ENCODE measurements around the gene SHISA9. TPM values are rescaled to one million over a fixed set of nuclear protein-coding genes. Genes with fewer than 3 reads are reported as not detected.

The SHISA9 gene
- total and polyA plus RNA-seq, 2 donors (not counting 1 experiment from before 2014, with no cell fraction given): 0.03 to 0.07 TPM

DNA sequence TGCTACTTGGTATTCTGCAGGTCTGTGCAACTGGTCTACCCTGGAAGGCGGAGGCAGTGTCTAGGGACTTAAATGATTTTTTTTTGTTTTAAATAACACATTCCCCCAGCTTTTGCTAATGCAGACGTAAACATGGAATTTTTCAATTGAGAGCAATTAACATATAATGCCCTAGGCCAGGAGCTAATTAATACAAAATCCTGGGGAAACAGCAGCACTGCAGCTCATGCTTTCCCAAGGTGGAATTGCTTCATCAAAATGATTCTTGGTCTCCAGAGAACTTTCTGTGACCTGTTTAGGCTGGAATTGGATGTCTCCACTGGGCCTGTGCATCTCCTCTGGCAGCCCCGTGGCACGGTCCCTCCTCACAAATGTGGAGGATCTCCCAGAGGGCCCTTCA is 50.6 kb downstream of the SHISA9 start:
- H3K27ac Mint-ChIP-seq: no peak overlapping the region
- H3K27ac ChIP-seq (ENCODE audit: low read length in 2 of 2): no peak overlapping the region
- TF ChIP-seq EZH2 (IDR thresholded peaks at IDR 0.05; ENCODE audit: borderline replicate concordance, insufficient read depth, low read depth, low read length, poor library complexity, severe bottlenecking): no peak
- TF ChIP-seq, protein P1, sequence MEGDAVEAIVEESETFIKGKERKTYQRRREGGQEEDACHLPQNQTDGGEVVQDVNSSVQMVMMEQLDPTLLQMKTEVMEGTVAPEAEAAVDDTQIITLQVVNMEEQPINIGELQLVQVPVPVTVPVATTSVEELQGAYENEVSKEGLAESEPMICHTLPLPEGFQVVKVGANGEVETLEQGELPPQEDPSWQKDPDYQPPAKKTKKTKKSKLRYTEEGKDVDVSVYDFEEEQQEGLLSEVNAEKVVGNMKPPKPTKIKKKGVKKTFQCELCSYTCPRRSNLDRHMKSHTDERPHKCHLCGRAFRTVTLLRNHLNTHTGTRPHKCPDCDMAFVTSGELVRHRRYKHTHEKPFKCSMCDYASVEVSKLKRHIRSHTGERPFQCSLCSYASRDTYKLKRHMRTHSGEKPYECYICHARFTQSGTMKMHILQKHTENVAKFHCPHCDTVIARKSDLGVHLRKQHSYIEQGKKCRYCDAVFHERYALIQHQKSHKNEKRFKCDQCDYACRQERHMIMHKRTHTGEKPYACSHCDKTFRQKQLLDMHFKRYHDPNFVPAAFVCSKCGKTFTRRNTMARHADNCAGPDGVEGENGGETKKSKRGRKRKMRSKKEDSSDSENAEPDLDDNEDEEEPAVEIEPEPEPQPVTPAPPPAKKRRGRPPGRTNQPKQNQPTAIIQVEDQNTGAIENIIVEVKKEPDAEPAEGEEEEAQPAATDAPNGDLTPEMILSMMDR (IDR thresholded peaks at IDR 0.05): no peak
- no peak overlapping the region for H2AFZ ChIP-seq (ENCODE audit: insufficient read depth, low read depth, low read length, poor library complexity, severe bottlenecking)
- DNase-seq (no peak), ATAC-seq (ENCODE audit: low read depth) (no peak)
- H3K4me3 ChIP-seq (ENCODE audit: control extremely low read depth in 1 of 5, extremely low read depth in 1 of 5, insufficient read depth in 1 of 5, low read depth in 2 of 5, low read length in 4 of 5): no peak overlapping the region
- H3K9me3 Mint-ChIP-seq (ENCODE audit: insufficient read depth): peaks cover 7% of the 10 kb centered on the region
- no peak overlapping the region for H3K9ac ChIP-seq (ENCODE audit: low read length)
- H3K4me3 Mint-ChIP-seq: no peak overlapping the region
- H3K4me1 Mint-ChIP-seq: no peaks in the 10 kb centered on the region
- H4K20me1 ChIP-seq (ENCODE audit: control insufficient read depth, insufficient read depth, low read length, poor library complexity, severe bottlenecking): no peaks in the 10 kb centered on the region
- no peak overlapping the region for H3K4me2 ChIP-seq (replicated peaks; ENCODE audit: low read depth, low read length, poor library complexity, severe bottlenecking)
- POLR2A ChIA-PET: no interaction called here
- no CpG with 5 or more reads among the region's 4 CpGs for WGBS (ENCODE audit: insufficient coverage)
- peaks cover 0 to 2% (median 1%) of the 10 kb centered on the region in 4 experiments for H3K27me3 ChIP-seq (replicated peaks in 1 of 4; ENCODE audit: control extremely low read depth in 1 of 4, control insufficient read depth in 3 of 4, insufficient read depth in 4 of 4, low read length in 3 of 4)
- H3K27me3 Mint-ChIP-seq: peaks cover 8% of the 10 kb centered on the region
- H3K79me2 ChIP-seq (ENCODE audit: control insufficient read depth, insufficient read depth, low read length): no peaks in the 10 kb centered on the region
- H3K4me1 ChIP-seq (ENCODE audit: control insufficient read depth in 2 of 2, insufficient read depth in 2 of 2, low read length in 2 of 2): no peaks in the 10 kb centered on the region
- no peaks in the 10 kb centered on the region for H3K36me3 ChIP-seq (replicated peaks in 1 of 2; ENCODE audit: control extremely low read depth in 1 of 2, control insufficient read depth in 1 of 2, extremely low read depth in 1 of 2, insufficient read depth in 2 of 2, low read length in 1 of 2)
- CTCF ChIA-PET: no interaction called here
- H3K9me3 ChIP-seq (ENCODE audit: control extremely low read depth in 1 of 3, control insufficient read depth in 2 of 3, insufficient read depth in 1 of 3, low read length in 2 of 3): peaks cover 0 to 3% (median 0%) of the 10 kb centered on the region in 3 donors
- intact Hi-C loops (cut with micrococcal nuclease): no loop called here

DNA sequence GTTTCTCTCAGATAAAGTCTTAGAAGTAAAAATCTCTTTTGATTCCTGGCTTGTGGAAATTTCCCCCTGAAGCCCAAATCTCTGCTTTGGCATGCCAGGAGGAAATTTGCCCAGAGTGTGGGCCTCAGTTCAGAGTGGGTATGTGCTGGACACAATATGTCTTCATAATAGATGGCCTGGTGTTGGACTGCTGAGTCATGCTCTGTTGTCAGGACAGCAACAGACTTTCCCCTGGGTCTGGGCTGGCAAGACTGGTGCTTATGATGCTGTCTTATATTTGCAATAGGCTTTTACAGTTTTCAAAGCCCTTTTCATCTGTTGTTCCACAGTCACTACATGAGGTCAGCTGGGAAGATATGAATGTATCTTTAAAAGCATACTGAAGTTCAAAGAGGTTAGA is 57.0 kb downstream of the SHISA9 start:
- no peak overlapping the region for H3K27ac Mint-ChIP-seq
- Histone ChIP-seq H3K9ac (ENCODE audit: low read length) (no peak overlapping the region), H3K27ac (ENCODE audit: low read length in 2 of 2) (no peak overlapping the region), H3K4me2 (replicated peaks; ENCODE audit: low read depth, low read length, poor library complexity, severe bottlenecking) (no peak overlapping the region), H4K20me1 (ENCODE audit: control insufficient read depth, insufficient read depth, low read length, poor library complexity, severe bottlenecking) (no peaks in the 10 kb centered on the region), H3K4me3 (ENCODE audit: control extremely low read depth in 1 of 5, extremely low read depth in 1 of 5, insufficient read depth in 1 of 5, low read depth in 2 of 5, low read length in 4 of 5) (no peak overlapping the region), H3K4me1 (ENCODE audit: control insufficient read depth in 2 of 2, insufficient read depth in 2 of 2, low read length in 2 of 2) (no peaks in the 10 kb centered on the region), H2AFZ (ENCODE audit: insufficient read depth, low read depth, low read length, poor library complexity, severe bottlenecking) (no peak overlapping the region), H3K9me3 (ENCODE audit: control extremely low read depth in 1 of 3, control insufficient read depth in 2 of 3, insufficient read depth in 1 of 3, low read length in 2 of 3) (peaks cover 0 to 8% (median 0%) of the 10 kb centered on the region in 3 donors), H3K36me3 (replicated peaks in 1 of 2; ENCODE audit: control extremely low read depth in 1 of 2, control insufficient read depth in 1 of 2, extremely low read depth in 1 of 2, insufficient read depth in 2 of 2, low read length in 1 of 2) (no peaks in the 10 kb centered on the region), H3K27me3 (replicated peaks in 1 of 4; ENCODE audit: control extremely low read depth in 1 of 4, control insufficient read depth in 3 of 4, insufficient read depth in 4 of 4, low read length in 3 of 4) (peaks cover 0 to 2% (median 0%) of the 10 kb centered on the region in 4 experiments), H3K79me2 (ENCODE audit: control insufficient read depth, insufficient read depth, low read length) (no peaks in the 10 kb centered on the region)
- ChIA-PET CTCF (no interaction called here), POLR2A (no interaction called here)
- no peak for TF ChIP-seq EZH2 (IDR thresholded peaks at IDR 0.05; ENCODE audit: borderline replicate concordance, insufficient read depth, low read depth, low read length, poor library complexity, severe bottlenecking)
- TF ChIP-seq, protein P1 (IDR thresholded peaks at IDR 0.05): no peak
- no peak for DNase-seq
- H3K4me3 Mint-ChIP-seq: no peak overlapping the region
- ATAC-seq (ENCODE audit: low read depth): no peak
- peaks cover 5% of the 10 kb centered on the region for H3K27me3 Mint-ChIP-seq
- peaks cover 2% of the 10 kb centered on the region for H3K9me3 Mint-ChIP-seq (ENCODE audit: insufficient read depth)
- intact Hi-C loops (cut with micrococcal nuclease): no loop called here
- H3K4me1 Mint-ChIP-seq: no peaks in the 10 kb centered on the region
